HepG2 (cell line): Measurements from ENCODE around the gene VMO1. TPM values are rescaled to one million over a fixed set of nuclear protein-coding genes. Genes with fewer than 3 reads are reported as not detected.
A peak's percentile ranks its signal among the peaks of the same experiment; 100 is the strongest.

Experiments used
- ARID5B ChIP-seq: IDR thresholded peaks from 2 replicates; pipeline ENCODE4 v1.4.0; 2020; ENCODE audit warnings: mild to moderate bottlenecking, missing genetic modification reagents
- DR1 ChIP-seq: sonication (generic); formaldehyde crosslinking; IDR thresholded peaks from 2 replicates; pipeline ENCODE4 v1.8.0; 2021; ENCODE audit warnings: mild to moderate bottlenecking, missing genetic modification reagents, inconsistent platforms
- FOXK1 ChIP-seq: sonication (generic); formaldehyde crosslinking; IDR thresholded peaks from 2 replicates; pipeline ENCODE4 v1.4.0; 2020; ENCODE audit warnings: low read depth, missing genetic modification reagents, borderline replicate concordance
- HMG20B ChIP-seq: conservative IDR thresholded peaks from 2 replicates; pipeline ENCODE4 v1.6.1; 2016; ENCODE audit warnings: missing genetic modification reagents, missing compliant biosample characterization
- HMGA1 ChIP-seq: sonication (generic); formaldehyde crosslinking; conservative IDR thresholded peaks from 2 replicates; pipeline ENCODE4 v1.4.0; 2020; ENCODE audit warnings: missing genetic modification reagents
- IKZF4 ChIP-seq: sonication (generic); formaldehyde crosslinking; IDR thresholded peaks from 2 replicates; pipeline ENCODE4 v1.5.1; 2020; ENCODE audit warnings: borderline replicate concordance, mild to moderate bottlenecking, low read depth, missing genetic modification reagents; ENCODE audit errors: not compliant biosample characterization
- IRX3 ChIP-seq: sonication (generic); formaldehyde crosslinking; IDR thresholded peaks from 2 replicates; pipeline ENCODE4 v1.8.1; 2023; ENCODE audit warnings: mild to moderate bottlenecking, low read depth, missing genetic modification reagents, borderline replicate concordance
- KAT8 ChIP-seq: IDR thresholded peaks from 2 replicates; pipeline ENCODE4 v1.6.1; 2016; ENCODE audit warnings: missing genetic modification reagents, missing compliant biosample characterization
- MAFG ChIP-seq: sonication (generic); formaldehyde crosslinking; IDR thresholded peaks from 2 replicates; pipeline ENCODE4 v1.5.1; 2020; ENCODE audit warnings: mild to moderate bottlenecking, missing genetic modification reagents
- MZF1 ChIP-seq: sonication (generic); formaldehyde crosslinking; IDR thresholded peaks from 2 replicates; pipeline ENCODE4 v1.8.1; 2023; ENCODE audit warnings: mild to moderate bottlenecking, missing genetic modification reagents, borderline replicate concordance
- PPARG ChIP-seq: conservative IDR thresholded peaks from 2 replicates; pipeline ENCODE4 v1.6.1; 2016; ENCODE audit warnings: missing biosample characterization, missing genetic modification reagents
- PRMT3 ChIP-seq: sonication (generic); formaldehyde crosslinking; IDR thresholded peaks from 2 replicates; pipeline ENCODE4 v1.8.1; 2022; ENCODE audit warnings: low read depth, mild to moderate bottlenecking, moderate library complexity, missing genetic modification reagents, borderline replicate concordance
- SIN3B ChIP-seq: fragments of 150-350 bp; IDR thresholded peaks from 2 replicates; pipeline ENCODE4 v1.6.1; 2014; ENCODE audit warnings: low read length
- SRF ChIP-seq: IDR thresholded peaks from 2 replicates; pipeline ENCODE4 v1.6.1; 2011; ENCODE audit warnings: mild to moderate bottlenecking, low read depth, low read length, moderate library complexity
- TFDP1 ChIP-seq: IDR thresholded peaks from 2 replicates; pipeline ENCODE4 v1.6.1; 2016; ENCODE audit warnings: missing compliant biosample characterization, missing genetic modification reagents, borderline replicate concordance
- ZBTB21 ChIP-seq: sonication (generic); formaldehyde crosslinking; IDR thresholded peaks from 2 replicates; pipeline ENCODE4 v1.4.0; 2020; ENCODE audit warnings: missing genetic modification reagents
- ZMAT5 ChIP-seq: sonication (generic); formaldehyde crosslinking; IDR thresholded peaks from 2 replicates; pipeline ENCODE4 v1.5.0; 2020; ENCODE audit warnings: mild to moderate bottlenecking, low read depth, missing genetic modification reagents, borderline replicate concordance
- ZNF17 ChIP-seq: sonication (generic); formaldehyde crosslinking; IDR thresholded peaks from 2 replicates; pipeline ENCODE4 v1.5.0; 2020; ENCODE audit warnings: mild to moderate bottlenecking, missing genetic modification reagents
- ZNF234 ChIP-seq: sonication (generic); formaldehyde crosslinking; conservative IDR thresholded peaks from 2 replicates; pipeline ENCODE4 v1.5.1; 2020; ENCODE audit warnings: mild to moderate bottlenecking, missing genetic modification reagents
- ZNF335 ChIP-seq: sonication (generic); formaldehyde crosslinking; IDR thresholded peaks from 2 replicates; pipeline ENCODE4 v1.4.0; 2020; ENCODE audit warnings: missing genetic modification reagents
- ZNF44 ChIP-seq: sonication (generic); formaldehyde crosslinking; IDR thresholded peaks from 2 replicates; pipeline ENCODE4 v1.5.1; 2020; ENCODE audit warnings: mild to moderate bottlenecking, missing genetic modification reagents
- ZNF784 ChIP-seq: sonication (generic); formaldehyde crosslinking; IDR thresholded peaks from 2 replicates; pipeline ENCODE4 v1.5.1; 2020; ENCODE audit warnings: missing genetic modification reagents, mild to moderate bottlenecking, borderline replicate concordance
- ZNF841 ChIP-seq: sonication (generic); formaldehyde crosslinking; IDR thresholded peaks from 2 replicates; pipeline ENCODE4 v1.8.1; 2023; ENCODE audit warnings: missing genetic modification reagents, borderline replicate concordance
- polyA plus RNA-seq, 8 experiments: library from polyadenylated mRNA; depleted of rRNA in 3 of 8; stranded (reverse) in 7 of 8; unstranded in 1 of 8; fragments of >200 nt; fragmentation: Illumina TruSeq in 4 of 8; extraction: Trizol in 4 of 8; gene quantifications; 2 replicates each; pipeline versions ENCODE4 v1.2.1 to v1.2.3, GENCODE V29; 2011 to 2016; ENCODE audit warnings: low read depth in 4 of 8, missing spikeins in 1 of 8, mixed read lengths in 1 of 8; ENCODE audit not compliant: insufficient read depth in 1 of 8
- total RNA-seq, 5 experiments: library from RNA; depleted of rRNA; stranded (reverse); fragments of >200 nt; fragmentation: Illumina TruSeq; extraction: Trizol; gene quantifications; 2 replicates each; pipeline ENCODE4 v1.2.3, GENCODE V29; 2016; ENCODE audit warnings: low read depth in 1 of 5

Gene VMO1
- total and polyA plus RNA-seq, 2 of the 13 experiments (the other 11 are each of a cell fraction or from before 2014, with no cell fraction given), result not detected

GRCh38 chr17:4759776-4760236, 26.4 kb downstream of the VMO1 start (continued):
- TF ChIP-seq ARID5B (CRISPR knock-in tag) (peak; percentile 90), KAT8 (CRISPR knock-in tag) (peak; percentile 39; the same call in 1 of the 2 replicates), ZNF784 (no peak), MZF1 (CRISPR knock-in tag) (no peak), PPARG (CRISPR knock-in tag) (peak; percentile 44; the same call in 1 of the 2 replicates), SRF (no peak), HMGA1 (CRISPR knock-in tag) (no peak), ZNF17 (CRISPR knock-in tag) (no peak), IKZF4 (no peak), ZNF841 (CRISPR knock-in tag) (no peak), HMG20B (CRISPR knock-in tag) (peak; percentile 88; the same call in 1 of the 2 replicates), MAFG (CRISPR knock-in tag) (no peak), FOXK1 (CRISPR knock-in tag) (peak; percentile 75), IRX3 (CRISPR knock-in tag) (no peak), ZBTB21 (peak; percentile 90; the same call in 1 of the 2 replicates), PRMT3 (CRISPR knock-in tag) (no peak), TFDP1 (CRISPR knock-in tag) (peak; percentile 30; the same call in 1 of the 2 replicates), SIN3B (no peak), ZNF234 (CRISPR knock-in tag) (no peak), ZMAT5 (no peak), ZNF335 (CRISPR knock-in tag) (no peak), ZNF44 (CRISPR knock-in tag) (no peak), DR1 (CRISPR knock-in tag) (no peak)
